HepG2 (cell line): ENCODE data around the gene TRIM27. TPM values are rescaled to one million over a fixed set of nuclear protein-coding genes. Genes with fewer than 3 reads are reported as not detected.

Experiments
- CSRNP1 ChIP-seq: sonication (generic); formaldehyde crosslinking; IDR thresholded peaks from 2 replicates; pipeline ENCODE4 v1.8.1; 2023; ENCODE audit warnings: mild to moderate bottlenecking, missing genetic modification reagents
- FOSL1 ChIP-seq: sonication (generic); formaldehyde crosslinking; IDR thresholded peaks from 2 replicates; pipeline ENCODE4 v1.9.0; 2021; ENCODE audit warnings: missing genetic modification reagents, borderline replicate concordance
- FOXJ3 ChIP-seq: sonication (generic); formaldehyde crosslinking; IDR thresholded peaks from 2 replicates; pipeline ENCODE4 v1.4.0; 2020; ENCODE audit warnings: missing genetic modification reagents, mild to moderate bottlenecking, borderline replicate concordance
- GZF1 ChIP-seq: sonication (generic); formaldehyde crosslinking; IDR thresholded peaks from 2 replicates; pipeline ENCODE4 v1.5.1; 2020; ENCODE audit warnings: mild to moderate bottlenecking, missing genetic modification reagents
- HDAC6 ChIP-seq: fragments of 200-600 bp; sonication (generic); IDR thresholded peaks from 2 replicates; pipeline ENCODE4 v1.7.0; 2017; ENCODE audit warnings: mild to moderate bottlenecking, antibody characterized with exemption, low read length, low read depth
- HMG20B ChIP-seq: conservative IDR thresholded peaks from 2 replicates; pipeline ENCODE4 v1.6.1; 2016; ENCODE audit warnings: missing genetic modification reagents, missing compliant biosample characterization
- HMGXB4 ChIP-seq, 2 experiments: sonication (generic) in 1 of 2; formaldehyde crosslinking in 1 of 2; IDR thresholded peaks; 2 replicates each; pipeline versions ENCODE4 v1.4.0 to v1.6.1; 2018 to 2020; ENCODE audit warnings: missing genetic modification reagents in 2 of 2, borderline replicate concordance in 1 of 2, low read depth in 1 of 2, mild to moderate bottlenecking in 1 of 2, missing biosample characterization in 1 of 2
- JDP2 ChIP-seq: sonication (generic); formaldehyde crosslinking; IDR thresholded peaks from 2 replicates; pipeline ENCODE4 v1.8.1; 2022; ENCODE audit warnings: missing genetic modification reagents, borderline replicate concordance
- KAT8 ChIP-seq: IDR thresholded peaks from 2 replicates; pipeline ENCODE4 v1.6.1; 2016; ENCODE audit warnings: missing genetic modification reagents, missing compliant biosample characterization
- KDM6A ChIP-seq: IDR thresholded peaks from 2 replicates; pipeline ENCODE4 v1.6.1; 2016; ENCODE audit warnings: low read depth
- KLF13 ChIP-seq: sonication (generic); formaldehyde crosslinking; IDR thresholded peaks from 2 replicates; pipeline ENCODE4 v1.4.0; 2020; ENCODE audit warnings: mild to moderate bottlenecking, missing genetic modification reagents
- KMT2B ChIP-seq: IDR thresholded peaks from 2 replicates; pipeline ENCODE4 v1.6.1; 2016; ENCODE audit warnings: missing genetic modification reagents, missing compliant biosample characterization
- NAIF1 ChIP-seq: sonication (generic); formaldehyde crosslinking; IDR thresholded peaks from 2 replicates; pipeline ENCODE4 v1.5.0; 2020; ENCODE audit warnings: mild to moderate bottlenecking, missing genetic modification reagents, borderline replicate concordance
- NPAS2 ChIP-seq: sonication (generic); formaldehyde crosslinking; IDR thresholded peaks from 2 replicates; pipeline ENCODE4 v1.8.0; 2022; ENCODE audit warnings: mild to moderate bottlenecking, missing genetic modification reagents, borderline replicate concordance
- RARG ChIP-seq: sonication (generic); formaldehyde crosslinking; IDR thresholded peaks from 2 replicates; pipeline ENCODE4 v1.4.0; 2020; ENCODE audit warnings: low read depth, mild to moderate bottlenecking, missing genetic modification reagents
- TGIF2 ChIP-seq: IDR thresholded peaks from 2 replicates; pipeline ENCODE4 v1.6.1; 2016; ENCODE audit warnings: control low read depth, missing compliant biosample characterization
- ZNF354B ChIP-seq: sonication (generic); formaldehyde crosslinking; IDR thresholded peaks from 2 replicates; pipeline ENCODE4 v1.8.0; 2022; ENCODE audit warnings: mild to moderate bottlenecking, missing genetic modification reagents
- ZNF44 ChIP-seq: sonication (generic); formaldehyde crosslinking; IDR thresholded peaks from 2 replicates; pipeline ENCODE4 v1.5.1; 2020; ENCODE audit warnings: mild to moderate bottlenecking, missing genetic modification reagents
- ZNF484 ChIP-seq: sonication (generic); formaldehyde crosslinking; IDR thresholded peaks from 2 replicates; pipeline ENCODE4 v1.5.1; 2020; ENCODE audit warnings: mild to moderate bottlenecking, low read depth, missing genetic modification reagents, borderline replicate concordance
- ZNF576 ChIP-seq: sonication (generic); formaldehyde crosslinking; IDR thresholded peaks from 2 replicates; pipeline ENCODE4 v1.4.0; 2020; ENCODE audit warnings: mild to moderate bottlenecking, missing genetic modification reagents
- ZNF609 ChIP-seq: sonication (generic); formaldehyde crosslinking; IDR thresholded peaks from 2 replicates; pipeline ENCODE4 v1.4.0; 2020; ENCODE audit warnings: mild to moderate bottlenecking, missing genetic modification reagents, borderline replicate concordance
- polyA plus RNA-seq, 8 experiments: library from polyadenylated mRNA; depleted of rRNA in 3 of 8; stranded (reverse) in 7 of 8; unstranded in 1 of 8; fragments of >200 nt; fragmentation: Illumina TruSeq in 4 of 8; extraction: Trizol in 4 of 8; gene quantifications; 2 replicates each; pipeline versions ENCODE4 v1.2.1 to v1.2.3, GENCODE V29; 2011 to 2016; ENCODE audit warnings: low read depth in 4 of 8, missing spikeins in 1 of 8, mixed read lengths in 1 of 8; ENCODE audit not compliant: insufficient read depth in 1 of 8
- total RNA-seq, 5 experiments: library from RNA; depleted of rRNA; stranded (reverse); fragments of >200 nt; fragmentation: Illumina TruSeq; extraction: Trizol; gene quantifications; 2 replicates each; pipeline ENCODE4 v1.2.3, GENCODE V29; 2016; ENCODE audit warnings: low read depth in 1 of 5

TRIM27 gene
- total and polyA plus RNA-seq, 2 of the 13 experiments (the other 11 are each of a cell fraction or from before 2014, with no cell fraction given): 88.6 to 112 TPM

- TF ChIP-seq HMGXB4 (CRISPR knock-in tag; IDR thresholded peaks at IDR 0.05; ENCODE audit: borderline replicate concordance in 1 of 2, low read depth in 1 of 2) (peak; percentile 95 to 96), GZF1 (CRISPR knock-in tag) (0 out of 2 replicates have a peak, but pooled peaks have one; percentile 19), ZNF44 (CRISPR knock-in tag) (no peak), FOSL1 (CRISPR knock-in tag) (no peak; the same call in 1 of the 2 replicates), NAIF1 (CRISPR knock-in tag) (peak; percentile 94), JDP2 (no peak), TGIF2 (CRISPR knock-in tag) (peak; percentile 75; the same call in 1 of the 2 replicates), ZNF609 (CRISPR knock-in tag) (peak; percentile 54; the same call in 1 of the 2 replicates), CSRNP1 (peak; percentile 88), KAT8 (CRISPR knock-in tag) (peak; percentile 43), HDAC6 (no peak), ZNF576 (CRISPR knock-in tag) (no peak), RARG (no peak), NPAS2 (CRISPR knock-in tag) (no peak), KLF13 (CRISPR knock-in tag) (no peak), KMT2B (CRISPR knock-in tag) (peak; percentile 84), ZNF354B (peak; percentile 92), HMG20B (peak; percentile 68), KDM6A (no peak), ZNF484 (peak; percentile 33; the same call in 1 of the 2 replicates), FOXJ3 (peak; percentile 15; the same call in 1 of the 2 replicates)
Observed at GRCh38 chr6:28863604-28864325, 60.0 kb downstream of the TRIM27 start (continued).
